Karpas-422 (cell line): ENCODE data around the gene CD53. TPM values are rescaled to one million over a fixed set of nuclear protein-coding genes. Genes with fewer than 3 reads are reported as not detected.
A peak's percentile ranks its signal among the peaks of the same experiment; 100 is the strongest.

Source experiments
- DNase-seq: peaks from one replicate; pipeline ENCODE4 v3.0.0-alpha.2; 2015
- H2AFZ ChIP-seq: fragments of 200-600 bp; sonication (generic); 2 replicates; pipeline ENCODE4 v1.6.1; 2014; ENCODE audit warnings: antibody characterized with exemption, low read length, mixed read lengths
- H3K27ac ChIP-seq: fragments of 200-600 bp; sonication (generic); 2 replicates; pipeline ENCODE4 v1.5.1; 2014; ENCODE audit warnings: mild to moderate bottlenecking, low read length, moderate library complexity
- H3K27me3 ChIP-seq: fragments of 200-600 bp; sonication (generic); 2 replicates; pipeline ENCODE4 v1.6.1; 2014; ENCODE audit warnings: low read length, mixed read lengths
- H3K36me3 ChIP-seq: fragments of 200-600 bp; sonication (generic); 2 replicates; pipeline ENCODE4 v1.6.1; 2014; ENCODE audit warnings: low read length, mixed read lengths; ENCODE audit not compliant: insufficient read depth
- H3K4me1 ChIP-seq: fragments of 200-600 bp; sonication (generic); 2 replicates; pipeline ENCODE4 v1.6.1; 2014; ENCODE audit warnings: mild to moderate bottlenecking, low read length, mixed read lengths
- H3K4me2 ChIP-seq: fragments of 200-600 bp; sonication (generic); 2 replicates; pipeline ENCODE4 v1.6.1; 2014; ENCODE audit warnings: low read length, low read depth, mild to moderate bottlenecking; ENCODE audit not compliant: poor library complexity, severe bottlenecking
- H3K4me3 ChIP-seq: fragments of 200-600 bp; sonication (generic); 2 replicates; pipeline ENCODE4 v1.5.1; 2014; ENCODE audit warnings: mild to moderate bottlenecking, antibody characterized with exemption, low read length, mixed read lengths
- H3K79me2 ChIP-seq: fragments of 200-600 bp; sonication (generic); 2 replicates; pipeline ENCODE4 v1.6.1; 2014; ENCODE audit warnings: mild to moderate bottlenecking, low read length, mixed read lengths
- H3K9ac ChIP-seq: fragments of 200-600 bp; sonication (generic); 2 replicates; pipeline ENCODE4 v1.6.0; 2014; ENCODE audit warnings: low read length
- H3K9me2 ChIP-seq: fragments of 200-600 bp; sonication (generic), shearing (Covaris generic); replicated peaks from 2 replicates; pipeline ENCODE4 v1.6.0; 2014; ENCODE audit warnings: mild to moderate bottlenecking, low read length, moderate library complexity; ENCODE audit not compliant: insufficient read depth
- H3K9me3 ChIP-seq: fragments of 300-700, 200-600 bp; sonication (generic); 2 replicates; pipeline ENCODE4 v1.6.1; 2014; ENCODE audit warnings: low read length, mixed read lengths
- H4K20me1 ChIP-seq: fragments of 200-600 bp; sonication (generic); 2 replicates; pipeline ENCODE4 v1.6.1; 2014; ENCODE audit warnings: mild to moderate bottlenecking, antibody characterized with exemption, low read length, low read depth; ENCODE audit not compliant: insufficient read depth
- total RNA-seq: library from RNA; depleted of rRNA; stranded (reverse); fragments of >200 nt; shearing (Covaris generic); gene quantifications from 2 replicates; pipeline ENCODE4 v1.2.3, GENCODE V29; 2014; ENCODE audit warnings: low replicate concordance

The CD53 gene
- total RNA-seq, 1 experiment from 2014 or later = 154 TPM

- no peaks in the 10 kb centered on the region for H3K9me2 ChIP-seq
- no peaks in the 10 kb centered on the region for H4K20me1 ChIP-seq
- no peak for DNase-seq
- H3K9ac ChIP-seq = no peak overlapping the region
- H3K36me3 ChIP-seq = no peaks in the 10 kb centered on the region; the same call in 1 of the 2 replicates
- no peak overlapping the region for H3K27ac ChIP-seq
- H2AFZ ChIP-seq = no peak overlapping the region
- no peaks in the 10 kb centered on the region for H3K27me3 ChIP-seq
- peaks cover 7% of the 10 kb centered on the region for H3K4me1 ChIP-seq
- H3K9me3 ChIP-seq = no peaks in the 10 kb centered on the region
- H3K4me2 ChIP-seq = no peak overlapping the region
- H3K4me3 ChIP-seq = no peak overlapping the region
- H3K79me2 ChIP-seq = no peaks in the 10 kb centered on the region
Measured at GRCh38 chr1:110915804-110916203, 42.9 kb downstream of the CD53 start.

GRCh38 chr1:110916274-110916668 lies 43.3 kb downstream of the CD53 start:
- Histone ChIP-seq H3K4me3 (no peak overlapping the region), H3K4me2 (peak overlapping the region; percentile 53), H3K27ac (no peak overlapping the region), H2AFZ (no peak overlapping the region), H3K27me3 (no peaks in the 10 kb centered on the region), H3K9me2 (no peaks in the 10 kb centered on the region), H3K9me3 (no peaks in the 10 kb centered on the region), H3K4me1 (peaks cover 7% of the 10 kb centered on the region), H3K9ac (no peak overlapping the region), H3K36me3 (no peaks in the 10 kb centered on the region; the same call in 1 of the 2 replicates), H3K79me2 (no peaks in the 10 kb centered on the region), H4K20me1 (no peaks in the 10 kb centered on the region)
- DNase-seq = no peak

GRCh38 chr1:110916669-110917306 lies 43.8 kb downstream of the CD53 start:
- H3K9me2 ChIP-seq = no peaks in the 10 kb centered on the region
- peak overlapping the region; percentile 28; the same call in 1 of the 2 replicates for H3K9ac ChIP-seq
- H3K4me3 ChIP-seq = peak overlapping the region; percentile 5; the same call in 1 of the 2 replicates
- H3K9me3 ChIP-seq = no peaks in the 10 kb centered on the region
- H3K4me2 ChIP-seq = peak overlapping the region; percentile 53
- no peak overlapping the region for H3K27ac ChIP-seq
- H4K20me1 ChIP-seq = no peaks in the 10 kb centered on the region
- DNase-seq = peak; percentile 48
- H3K4me1 ChIP-seq = peaks cover 7% of the 10 kb centered on the region
- H3K27me3 ChIP-seq = no peaks in the 10 kb centered on the region
- H3K36me3 ChIP-seq = peaks cover under 1% of the 10 kb centered on the region; the same call in 1 of the 2 replicates
- no peaks in the 10 kb centered on the region for H3K79me2 ChIP-seq
- no peak overlapping the region for H2AFZ ChIP-seq

- Histone ChIP-seq H4K20me1 (no peaks in the 10 kb centered on the region), H3K9ac (no peak overlapping the region), H3K27me3 (no peaks in the 10 kb centered on the region), H3K4me1 (peaks cover 7% of the 10 kb centered on the region), H3K79me2 (no peaks in the 10 kb centered on the region), H3K9me2 (no peaks in the 10 kb centered on the region), H3K9me3 (no peaks in the 10 kb centered on the region), H3K27ac (no peak overlapping the region), H3K4me3 (no peak overlapping the region), H3K4me2 (no peak overlapping the region), H3K36me3 (peaks cover 10% of the 10 kb centered on the region), H2AFZ (no peak overlapping the region)
- no peak for DNase-seq
Measured at GRCh38 chr1:110918016-110918415, 45.1 kb downstream of the CD53 start.

GRCh38 chr1:110921953-110922352 lies 49.0 kb downstream of the CD53 start:
- no peak for DNase-seq
- H3K9me3 ChIP-seq = no peaks in the 10 kb centered on the region
- no peak overlapping the region for H3K9ac ChIP-seq
- 0 out of 2 replicates have a peak, but pooled peaks cover 3% of the 10 kb centered on the region for H3K79me2 ChIP-seq
- no peaks in the 10 kb centered on the region for H3K27me3 ChIP-seq
- no peaks in the 10 kb centered on the region for H3K9me2 ChIP-seq
- H4K20me1 ChIP-seq = no peaks in the 10 kb centered on the region
- H3K4me1 ChIP-seq = peaks cover 3% of the 10 kb centered on the region
- no peak overlapping the region for H3K27ac ChIP-seq
- H3K36me3 ChIP-seq = peaks cover 16% of the 10 kb centered on the region
- no peak overlapping the region for H3K4me2 ChIP-seq
- H3K4me3 ChIP-seq = no peak overlapping the region
- no peak overlapping the region for H2AFZ ChIP-seq

GRCh38 chr1:110927484-110928075 lies 54.6 kb downstream of the CD53 start:
- Histone ChIP-seq H3K27me3 (no peaks in the 10 kb centered on the region), H4K20me1 (no peaks in the 10 kb centered on the region), H2AFZ (no peak overlapping the region), H3K4me1 (no peaks in the 10 kb centered on the region), H3K79me2 (0 out of 2 replicates have a peak, but pooled peaks cover 3% of the 10 kb centered on the region), H3K27ac (no peak overlapping the region), H3K4me3 (no peak overlapping the region), H3K36me3 (peaks cover 9% of the 10 kb centered on the region), H3K4me2 (no peak overlapping the region), H3K9ac (no peak overlapping the region), H3K9me3 (no peaks in the 10 kb centered on the region), H3K9me2 (no peaks in the 10 kb centered on the region)
- DNase-seq = no peak

GRCh38 chr1:110928191-110928590 lies 55.2 kb downstream of the CD53 start:
- Histone ChIP-seq H3K4me1 (no peaks in the 10 kb centered on the region), H3K36me3 (peaks cover 7% of the 10 kb centered on the region; the same call in 1 of the 2 replicates), H3K27ac (no peak overlapping the region), H3K79me2 (0 out of 2 replicates have a peak, but pooled peaks cover 3% of the 10 kb centered on the region), H3K9me3 (no peaks in the 10 kb centered on the region), H3K9me2 (no peaks in the 10 kb centered on the region), H2AFZ (no peak overlapping the region), H3K4me2 (no peak overlapping the region), H3K9ac (no peak overlapping the region), H3K27me3 (no peaks in the 10 kb centered on the region), H3K4me3 (no peak overlapping the region), H4K20me1 (no peaks in the 10 kb centered on the region)
- DNase-seq = no peak

GRCh38 chr1:110928904-110929303 lies 56.0 kb downstream of the CD53 start:
- Histone ChIP-seq H2AFZ (no peak overlapping the region), H3K4me1 (no peaks in the 10 kb centered on the region), H3K27me3 (no peaks in the 10 kb centered on the region), H3K36me3 (peaks cover 7% of the 10 kb centered on the region; the same call in 1 of the 2 replicates), H3K4me3 (no peak overlapping the region), H3K79me2 (0 out of 2 replicates have a peak, but pooled peaks cover 3% of the 10 kb centered on the region), H3K4me2 (no peak overlapping the region), H3K9me3 (no peaks in the 10 kb centered on the region), H3K9me2 (no peaks in the 10 kb centered on the region), H4K20me1 (no peaks in the 10 kb centered on the region), H3K27ac (no peak overlapping the region), H3K9ac (no peak overlapping the region)
- no peak for DNase-seq
